ENCODE data around the gene ASIC2.

GRCh38 chr17:33272438-33272837 lies 20.7 kb downstream of the ASIC2 start:
- TF ChIP-seq CTCF (IDR thresholded peaks at IDR 0.05; ENCODE audit: insufficient read depth, low read depth, low read length), result no peak
- TF ChIP-seq EZH2 (IDR thresholded peaks at IDR 0.05; ENCODE audit: insufficient read depth, low read length), result no peak

Measured in astrocyte (in vitro differentiated cells and primary cell).